ENCODE data around the gene SORL1.

The SORL1 gene

DNA sequence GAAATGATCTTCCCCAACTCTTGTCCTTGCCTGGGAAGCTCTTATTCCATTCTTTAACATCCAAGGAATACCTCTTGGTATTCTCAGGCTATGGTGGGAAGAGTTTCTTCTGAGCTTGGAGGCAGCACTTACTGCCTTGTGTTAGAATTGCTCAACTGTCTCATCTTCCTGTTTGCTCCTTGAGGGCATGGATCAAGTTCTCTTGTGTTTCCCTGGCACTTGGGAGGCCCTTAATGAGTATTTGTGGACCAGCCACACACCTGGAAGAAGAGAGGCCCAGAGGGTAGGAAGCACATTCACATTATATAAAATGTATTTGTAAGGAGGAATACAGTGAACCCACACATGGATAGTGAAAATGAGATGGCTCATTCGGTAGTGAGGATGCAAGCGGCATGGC is 4.0 kb downstream of the SORL1 start:
- TF ChIP-seq POLR2A (IDR thresholded peaks at IDR 0.05; ENCODE audit: extremely low read depth, insufficient read length) (no peak), MYC (IDR thresholded peaks at IDR 0.05; ENCODE audit: low read depth, low read length) (no peak)
- TF ChIP-seq, protein P1, sequence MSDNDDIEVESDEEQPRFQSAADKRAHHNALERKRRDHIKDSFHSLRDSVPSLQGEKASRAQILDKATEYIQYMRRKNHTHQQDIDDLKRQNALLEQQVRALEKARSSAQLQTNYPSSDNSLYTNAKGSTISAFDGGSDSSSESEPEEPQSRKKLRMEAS (IDR thresholded peaks at IDR 0.05; ENCODE audit: low read depth, low read length), result no peak
- TF ChIP-seq, protein P2, sequence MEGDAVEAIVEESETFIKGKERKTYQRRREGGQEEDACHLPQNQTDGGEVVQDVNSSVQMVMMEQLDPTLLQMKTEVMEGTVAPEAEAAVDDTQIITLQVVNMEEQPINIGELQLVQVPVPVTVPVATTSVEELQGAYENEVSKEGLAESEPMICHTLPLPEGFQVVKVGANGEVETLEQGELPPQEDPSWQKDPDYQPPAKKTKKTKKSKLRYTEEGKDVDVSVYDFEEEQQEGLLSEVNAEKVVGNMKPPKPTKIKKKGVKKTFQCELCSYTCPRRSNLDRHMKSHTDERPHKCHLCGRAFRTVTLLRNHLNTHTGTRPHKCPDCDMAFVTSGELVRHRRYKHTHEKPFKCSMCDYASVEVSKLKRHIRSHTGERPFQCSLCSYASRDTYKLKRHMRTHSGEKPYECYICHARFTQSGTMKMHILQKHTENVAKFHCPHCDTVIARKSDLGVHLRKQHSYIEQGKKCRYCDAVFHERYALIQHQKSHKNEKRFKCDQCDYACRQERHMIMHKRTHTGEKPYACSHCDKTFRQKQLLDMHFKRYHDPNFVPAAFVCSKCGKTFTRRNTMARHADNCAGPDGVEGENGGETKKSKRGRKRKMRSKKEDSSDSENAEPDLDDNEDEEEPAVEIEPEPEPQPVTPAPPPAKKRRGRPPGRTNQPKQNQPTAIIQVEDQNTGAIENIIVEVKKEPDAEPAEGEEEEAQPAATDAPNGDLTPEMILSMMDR (IDR thresholded peaks at IDR 0.05; ENCODE audit: low read depth, low read length), result no peak
- H3K4me3 ChIP-seq (ENCODE audit: low read depth, low read length), result no peak overlapping the region
- no peak for DNase-seq (ENCODE audit: low read depth)

DNA sequence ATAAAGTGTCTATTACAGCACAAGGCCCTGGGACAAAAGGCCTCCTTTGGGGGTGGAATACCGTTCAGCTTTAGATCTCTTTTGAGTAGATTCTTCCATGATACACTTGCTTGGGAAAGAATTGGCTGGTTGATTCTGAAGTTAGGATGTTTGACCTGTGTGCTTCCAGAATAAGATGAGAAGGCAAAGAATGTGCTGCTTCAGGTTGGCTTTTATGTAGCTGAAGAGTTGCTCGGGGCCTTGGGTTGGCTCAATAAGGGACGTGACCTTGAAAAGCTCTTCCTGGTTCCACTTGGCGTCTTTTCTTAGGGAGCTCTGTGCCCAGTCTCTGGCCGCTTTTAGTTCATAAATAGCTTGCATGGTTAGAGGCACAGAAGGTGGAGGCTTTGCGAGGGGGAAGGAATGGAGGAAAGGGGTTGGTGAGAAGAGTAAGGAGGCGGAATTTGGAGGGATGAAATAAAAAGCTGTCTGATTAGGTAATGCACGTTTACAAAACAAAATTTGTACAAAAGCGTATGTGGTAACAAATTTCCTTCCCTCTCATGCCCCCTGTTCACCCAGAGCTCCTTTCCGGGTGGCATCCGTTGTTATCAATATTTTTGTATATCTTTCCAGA is 4.8 kb downstream of the SORL1 start:
- H3K4me3 ChIP-seq (ENCODE audit: low read depth, low read length), result no peak overlapping the region
- no peak for DNase-seq (ENCODE audit: low read depth)
- TF ChIP-seq, protein P2 (IDR thresholded peaks at IDR 0.05; ENCODE audit: low read depth, low read length), result no peak
- no peak for TF ChIP-seq POLR2A (IDR thresholded peaks at IDR 0.05; ENCODE audit: extremely low read depth, insufficient read length)
- TF ChIP-seq MYC (IDR thresholded peaks at IDR 0.05; ENCODE audit: low read depth, low read length), result no peak
- TF ChIP-seq, protein P1 (IDR thresholded peaks at IDR 0.05; ENCODE audit: low read depth, low read length), result no peak

DNA sequence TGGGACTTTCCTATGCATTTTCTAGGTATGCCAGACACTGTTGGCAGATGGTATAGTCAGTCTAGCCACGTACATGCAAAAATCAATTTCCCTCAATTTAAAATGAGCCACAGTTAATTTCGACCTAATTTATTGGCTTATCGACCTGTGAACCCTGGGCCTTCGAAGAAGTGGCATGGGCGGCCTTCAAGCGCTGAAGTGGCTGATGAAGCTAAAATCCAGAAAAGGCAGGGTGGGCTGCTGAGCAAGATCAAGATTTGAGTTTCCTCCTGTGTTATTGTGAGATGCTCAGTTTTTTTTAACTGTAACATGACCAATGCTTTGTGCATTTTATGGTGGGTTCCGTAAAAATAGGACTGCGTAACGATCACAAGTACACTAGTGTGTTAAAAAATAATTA is 6.4 kb downstream of the SORL1 start:
- H3K4me3 ChIP-seq (ENCODE audit: low read depth, low read length), result no peak overlapping the region
- TF ChIP-seq POLR2A (IDR thresholded peaks at IDR 0.05; ENCODE audit: extremely low read depth, insufficient read length) (no peak), MYC (IDR thresholded peaks at IDR 0.05; ENCODE audit: low read depth, low read length) (no peak)
- DNase-seq (ENCODE audit: low read depth), result no peak

DNA sequence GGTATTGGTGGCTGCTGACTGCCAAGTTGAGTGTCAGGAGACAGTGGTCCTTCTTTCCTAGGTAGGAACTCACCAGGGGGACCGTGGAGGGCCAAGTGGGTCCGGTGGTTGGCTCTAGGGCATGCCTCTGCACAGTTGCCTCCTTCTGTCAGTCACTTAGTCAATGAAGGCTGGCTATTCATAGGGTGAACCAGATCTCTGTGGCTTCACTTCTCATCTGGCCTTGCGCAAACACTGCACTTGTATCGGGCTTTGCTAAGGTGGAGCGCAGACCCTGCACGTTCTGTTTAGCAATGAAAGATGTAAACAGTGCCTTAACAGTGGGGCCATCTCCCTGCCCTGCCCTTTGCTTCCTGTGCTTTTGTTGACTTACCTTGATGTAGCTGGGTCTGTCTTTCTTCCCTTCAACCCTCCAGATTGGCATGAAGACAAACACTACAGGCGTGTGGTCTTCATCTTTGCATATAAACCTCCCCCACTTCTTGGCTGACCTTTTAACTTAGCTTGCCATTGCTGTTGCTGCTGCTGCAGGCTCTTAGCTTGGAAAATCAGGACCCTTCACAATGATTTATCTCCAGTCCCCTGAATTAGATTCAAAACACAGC is 7.4 kb downstream of the SORL1 start:
- H3K4me3 ChIP-seq (ENCODE audit: low read depth, low read length), result no peak overlapping the region
- TF ChIP-seq MYC (IDR thresholded peaks at IDR 0.05; ENCODE audit: low read depth, low read length), result no peak
- TF ChIP-seq, protein P2 (IDR thresholded peaks at IDR 0.05; ENCODE audit: low read depth, low read length), result no peak
- TF ChIP-seq POLR2A (IDR thresholded peaks at IDR 0.05; ENCODE audit: extremely low read depth, insufficient read length), result no peak
- TF ChIP-seq, protein P1 (IDR thresholded peaks at IDR 0.05; ENCODE audit: low read depth, low read length), result no peak
- peak; percentile 78 for DNase-seq (ENCODE audit: low read depth)

DNA sequence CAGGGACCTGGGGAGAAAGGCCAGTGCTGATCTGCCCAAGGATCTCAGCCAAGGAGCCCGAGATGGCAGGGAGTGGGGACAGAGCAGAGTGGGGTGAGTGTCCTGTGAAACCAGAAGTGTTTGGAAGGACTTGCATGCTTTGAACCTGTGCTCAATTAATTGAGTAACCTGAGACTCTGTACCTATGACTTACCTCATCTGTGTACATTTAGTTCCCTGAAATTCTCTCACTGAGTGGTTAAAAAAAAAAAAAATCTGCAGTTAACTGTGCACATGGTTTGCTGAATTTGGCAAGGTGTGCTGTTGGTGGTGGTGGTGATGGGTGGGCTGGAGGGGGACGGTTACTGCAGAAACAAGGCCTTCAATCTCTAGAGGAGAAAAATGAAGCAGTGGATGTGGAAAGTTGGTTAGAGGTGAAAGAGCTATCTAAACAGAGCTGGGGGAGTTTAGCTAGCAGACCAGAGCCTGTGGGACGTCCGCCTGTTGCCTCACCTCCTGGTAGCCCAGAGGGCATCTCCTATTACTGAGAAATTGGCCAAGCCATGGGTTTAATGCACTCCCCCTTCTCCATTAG is 8.9 kb downstream of the SORL1 start:
- H3K4me3 ChIP-seq (ENCODE audit: low read depth, low read length), result no peak overlapping the region
- DNase-seq (ENCODE audit: low read depth), result peak; percentile 74
- TF ChIP-seq POLR2A (IDR thresholded peaks at IDR 0.05; ENCODE audit: extremely low read depth, insufficient read length), result no peak
- TF ChIP-seq MYC (IDR thresholded peaks at IDR 0.05; ENCODE audit: low read depth, low read length), result peak; percentile 53; the same call in 1 of the 2 replicates
- TF ChIP-seq, protein P2 (IDR thresholded peaks at IDR 0.05; ENCODE audit: low read depth, low read length), result no peak
- TF ChIP-seq, protein P1 (IDR thresholded peaks at IDR 0.05; ENCODE audit: low read depth, low read length), result peak; percentile 38; the same call in 1 of the 2 replicates

DNA sequence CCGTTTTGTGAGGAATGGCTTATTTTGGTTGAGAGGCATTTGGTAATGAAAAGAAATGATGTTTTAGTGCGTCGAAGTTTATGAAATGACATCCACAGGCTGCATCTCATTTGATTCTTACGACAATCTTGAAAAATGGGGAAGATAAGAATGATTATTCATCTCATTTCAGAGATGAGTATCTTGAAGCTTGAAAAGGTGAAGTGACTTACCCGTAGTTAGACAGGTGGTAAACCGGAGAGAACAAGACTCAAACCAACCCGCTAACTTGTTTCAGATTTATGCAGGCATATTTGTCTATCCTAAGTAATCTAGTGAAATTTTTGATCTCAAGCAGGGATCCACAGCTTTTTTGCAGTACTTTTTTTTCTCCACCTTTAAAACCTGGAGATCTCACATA is 9.7 kb downstream of the SORL1 start:
- no peak overlapping the region for H3K4me3 ChIP-seq (ENCODE audit: low read depth, low read length)
- TF ChIP-seq POLR2A (IDR thresholded peaks at IDR 0.05; ENCODE audit: extremely low read depth, insufficient read length) (no peak), MYC (IDR thresholded peaks at IDR 0.05; ENCODE audit: low read depth, low read length) (no peak)
- TF ChIP-seq, protein P2 (IDR thresholded peaks at IDR 0.05; ENCODE audit: low read depth, low read length), result no peak
- TF ChIP-seq, protein P1 (IDR thresholded peaks at IDR 0.05; ENCODE audit: low read depth, low read length), result no peak
- DNase-seq (ENCODE audit: low read depth), result no peak
